Endothelial cell of umbilical vein (primary cell): ENCODE data around the gene LRRN1. TPM values are rescaled to one million over a fixed set of nuclear protein-coding genes. Genes with fewer than 3 reads are reported as not detected.

Experiments used
- BruUV-seq: library from RNA; stranded (reverse); fragments of 400-500 nt; replicated peaks from 2 replicates; lab custom pipeline; 2021; lab: Mats Ljungman, UMichigan
- CTCF ChIA-PET: fragments of 300-600, 350-600 bp; sonication (Branson Sonifier 250); formaldehyde crosslinking; loops from one replicate; lab custom pipeline; 2021; ENCODE audit warnings: antibody characterized with exemption, inconsistent platforms; lab: Charles Lee
- POLR2A ChIA-PET: fragments of 300-600, 350-600 bp; sonication (Branson Sonifier 250); formaldehyde crosslinking; loops from one replicate; lab custom pipeline; 2021; ENCODE audit warnings: antibody characterized with exemption, inconsistent platforms; lab: Charles Lee
- DNase-seq: peaks from one replicate; pipeline ENCODE4 v3.0.0-alpha.2; 2011; ENCODE audit warnings: low read depth, low spot score
- FAIRE-seq: peaks from 2 replicates; lab custom pipeline; 2011; peaks lifted over from hg19 to GRCh38; lab: Jason Lieb, UNC
- H2AFZ ChIP-seq: 2 replicates; pipeline ENCODE4 v1.6.0; 2012; ENCODE audit warnings: low read depth, low read length, control low read depth, inconsistent platforms
- H3K27ac ChIP-seq: 2 replicates; pipeline ENCODE4 v1.5.1; 2011; ENCODE audit warnings: low read depth, mild to moderate bottlenecking, control low read depth, low read length, moderate library complexity; ENCODE audit not compliant: insufficient read depth
- H3K27me3 ChIP-seq, 2 experiments: 2 replicates each; pipeline versions ENCODE4 v1.6.0 to v1.6.1; 2011; ENCODE audit warnings: low read length in 2 of 2, mixed read lengths in 1 of 2; ENCODE audit not compliant: control insufficient read depth in 2 of 2, insufficient read depth in 2 of 2
- H3K36me3 ChIP-seq, 2 experiments: 2 replicates in 1 of 2; 3 replicates in 1 of 2; pipeline ENCODE4 v1.5.1; 2011; ENCODE audit warnings: low read length in 2 of 2, mild to moderate bottlenecking in 1 of 2, moderate library complexity in 1 of 2; ENCODE audit not compliant: control insufficient read depth in 2 of 2, insufficient read depth in 2 of 2; ENCODE audit errors: extremely low read depth in 1 of 2
- H3K4me1 ChIP-seq: 3 replicates; pipeline ENCODE4 v1.5.1; 2011; ENCODE audit warnings: mild to moderate bottlenecking, low read length; ENCODE audit not compliant: control insufficient read depth, insufficient read depth; ENCODE audit errors: extremely low read depth
- H3K4me2 ChIP-seq: 2 replicates; pipeline ENCODE4 v1.6.1; 2011; ENCODE audit warnings: low read length, control low read depth, mixed read lengths; ENCODE audit not compliant: insufficient read depth
- H3K4me3 ChIP-seq, 3 experiments: fragments of 200-600 bp in 1 of 3; sonication (generic), shearing (Covaris generic) in 1 of 3; replicated peaks in 1 of 3; 2 replicates each; pipeline ENCODE4 v1.5.1; 2011 to 2016; ENCODE audit warnings: control low read depth in 3 of 3, low read length in 3 of 3, mild to moderate bottlenecking in 2 of 3, inconsistent platforms in 1 of 3, low read depth in 1 of 3, moderate library complexity in 1 of 3; ENCODE audit not compliant: insufficient read depth in 1 of 3
- H3K79me2 ChIP-seq: 2 replicates; pipeline ENCODE4 v1.6.0; 2012; ENCODE audit warnings: low read length, inconsistent platforms; ENCODE audit not compliant: control insufficient read depth, insufficient read depth
- H3K9ac ChIP-seq: replicated peaks from 2 replicates; pipeline ENCODE3; 2011; ENCODE audit warnings: low read length, control low read depth; ENCODE audit not compliant: insufficient read depth; ENCODE audit errors: extremely low read depth
- H3K9me1 ChIP-seq: replicated peaks from 3 replicates; pipeline ENCODE4 v1.6.0; 2011; ENCODE audit warnings: mild to moderate bottlenecking, low read length; ENCODE audit not compliant: control insufficient read depth, insufficient read depth; ENCODE audit errors: extremely low read depth
- H3K9me3 ChIP-seq: replicated peaks from 2 replicates; pipeline ENCODE4 v1.5.1; 2012; ENCODE audit warnings: low read length, inconsistent platforms; ENCODE audit not compliant: control insufficient read depth, insufficient read depth
- H4K20me1 ChIP-seq: replicated peaks from 2 replicates; pipeline ENCODE3; 2011; ENCODE audit warnings: mild to moderate bottlenecking, low read length; ENCODE audit not compliant: control insufficient read depth, insufficient read depth; ENCODE audit errors: extremely low read depth
- EZH2 ChIP-seq: IDR thresholded peaks from 2 replicates; pipeline ENCODE4 v1.6.1; 2012; ENCODE audit warnings: borderline replicate concordance, low read depth, mild to moderate bottlenecking, moderate library complexity, low read length, inconsistent platforms; ENCODE audit not compliant: severe bottlenecking
- FOS ChIP-seq: IDR thresholded peaks from 2 replicates; pipeline ENCODE4 v1.6.1; 2011; ENCODE audit warnings: mild to moderate bottlenecking, low read length, moderate library complexity, borderline replicate concordance; ENCODE audit not compliant: insufficient read depth
- GATA2 ChIP-seq: IDR thresholded peaks from 2 replicates; pipeline ENCODE4 v1.7.0; 2011; ENCODE audit warnings: low read depth, mild to moderate bottlenecking, moderate library complexity, mixed read lengths, low read length; ENCODE audit not compliant: insufficient read length, insufficient read depth
- JUN ChIP-seq: IDR thresholded peaks from 2 replicates; pipeline ENCODE4 v1.6.1; 2011; ENCODE audit warnings: borderline replicate concordance, low read depth; ENCODE audit not compliant: insufficient read length, insufficient read depth
- MYC ChIP-seq: IDR thresholded peaks from one replicate; pipeline ENCODE4 v1.6.1; 2011; ENCODE audit warnings: mild to moderate bottlenecking, low read depth, low read length
- POLR2A ChIP-seq: IDR thresholded peaks from 2 replicates; pipeline ENCODE4 v1.6.1; 2012; ENCODE audit warnings: low read depth, mild to moderate bottlenecking, control low read depth, low read length
- POLR2AphosphoS5 ChIP-seq: IDR thresholded peaks from 2 replicates; pipeline ENCODE4 v1.6.1; 2012; ENCODE audit warnings: low read depth, mild to moderate bottlenecking, control low read depth, low read length, moderate library complexity; ENCODE audit not compliant: insufficient read depth
- dilution Hi-C: fragments of 300-500 bp; cut with MboI; formaldehyde crosslinking; loops from one replicate; pipeline ENCODE4 v1.15.0; 2019; ENCODE audit warnings: low sequenced_read_pairs; ENCODE audit not compliant: extremely low pct_ligation_motif_present
- intact Hi-C: fragments of 100-400 bp; cut with micrococcal nuclease; formaldehyde crosslinking; loops from one replicate; pipeline ENCODE4 v1.10.0; 2022
- polyA plus RNA-seq, 4 experiments: library from polyadenylated mRNA; depleted of rRNA in 3 of 4; stranded (reverse) in 3 of 4; unstranded in 1 of 4; fragments of >200 nt; gene quantifications; 2 replicates each; pipeline versions ENCODE4 v1.2.1 to v1.2.3, GENCODE V29; 2011 to 2012; ENCODE audit warnings: missing spikeins in 1 of 4
- total RNA-seq: library from RNA; stranded (reverse); gene quantifications from 2 replicates; pipeline ENCODE4 v1.2.3, GENCODE V29; 2021
- TF ChIP-seq, protein P1 (sequence below): IDR thresholded peaks from 2 replicates; pipeline ENCODE4 v1.6.1; 2011; ENCODE audit not compliant: insufficient read depth, insufficient read length
- TF ChIP-seq, protein P2 (sequence below), 2 donors: IDR thresholded peaks; 1 replicate in 1 of 2; 2 replicates in 1 of 2; pipeline ENCODE4 v1.5.1; 2011; ENCODE audit warnings: low read length in 2 of 2, mild to moderate bottlenecking in 2 of 2, moderate library complexity in 2 of 2, control low read depth in 1 of 2, inconsistent platforms in 1 of 2, low read depth in 1 of 2; ENCODE audit not compliant: insufficient read depth in 1 of 2; ENCODE audit errors: extremely low read depth in 1 of 2

The LRRN1 gene
- total and polyA plus RNA-seq, 2 donors (not counting 3 experiments of a cell fraction or from before 2014, with no cell fraction given) = 0.04 TPM; not detected in 1

DNA sequence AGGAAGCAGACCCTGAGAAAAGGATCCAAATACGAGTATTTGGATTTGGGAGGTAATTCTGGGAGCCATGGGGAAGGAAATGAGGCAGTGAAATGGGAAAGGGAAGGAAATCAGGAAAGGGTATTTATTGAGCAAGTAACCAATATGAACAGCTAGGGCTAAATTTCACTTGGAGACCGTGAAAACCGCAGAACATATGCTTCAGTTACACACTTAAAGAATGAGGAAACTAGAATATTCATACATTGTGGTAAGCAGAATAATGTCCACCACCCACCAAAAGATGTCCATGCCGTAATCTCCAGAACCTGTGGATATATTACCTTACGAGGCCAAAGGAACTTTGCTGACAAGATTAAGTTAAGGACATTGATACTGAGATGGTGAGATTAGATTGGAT lies 63.3 kb downstream of the LRRN1 start:
- H4K20me1 ChIP-seq = no peaks in the 10 kb centered on the region
- H3K9ac ChIP-seq = no peak overlapping the region
- no peak overlapping the region for H2AFZ ChIP-seq
- intact Hi-C loops (no loop called here), dilution Hi-C loops (no loop called here)
- H3K36me3 ChIP-seq = no peaks in the 10 kb centered on the region
- BruUV-seq = no TSS peak
- no peaks in the 10 kb centered on the region for H3K4me1 ChIP-seq
- TF ChIP-seq, protein P1, sequence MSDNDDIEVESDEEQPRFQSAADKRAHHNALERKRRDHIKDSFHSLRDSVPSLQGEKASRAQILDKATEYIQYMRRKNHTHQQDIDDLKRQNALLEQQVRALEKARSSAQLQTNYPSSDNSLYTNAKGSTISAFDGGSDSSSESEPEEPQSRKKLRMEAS = no peak
- TF ChIP-seq POLR2AphosphoS5 = no peak
- no peak for TF ChIP-seq MYC
- TF ChIP-seq, protein P2, sequence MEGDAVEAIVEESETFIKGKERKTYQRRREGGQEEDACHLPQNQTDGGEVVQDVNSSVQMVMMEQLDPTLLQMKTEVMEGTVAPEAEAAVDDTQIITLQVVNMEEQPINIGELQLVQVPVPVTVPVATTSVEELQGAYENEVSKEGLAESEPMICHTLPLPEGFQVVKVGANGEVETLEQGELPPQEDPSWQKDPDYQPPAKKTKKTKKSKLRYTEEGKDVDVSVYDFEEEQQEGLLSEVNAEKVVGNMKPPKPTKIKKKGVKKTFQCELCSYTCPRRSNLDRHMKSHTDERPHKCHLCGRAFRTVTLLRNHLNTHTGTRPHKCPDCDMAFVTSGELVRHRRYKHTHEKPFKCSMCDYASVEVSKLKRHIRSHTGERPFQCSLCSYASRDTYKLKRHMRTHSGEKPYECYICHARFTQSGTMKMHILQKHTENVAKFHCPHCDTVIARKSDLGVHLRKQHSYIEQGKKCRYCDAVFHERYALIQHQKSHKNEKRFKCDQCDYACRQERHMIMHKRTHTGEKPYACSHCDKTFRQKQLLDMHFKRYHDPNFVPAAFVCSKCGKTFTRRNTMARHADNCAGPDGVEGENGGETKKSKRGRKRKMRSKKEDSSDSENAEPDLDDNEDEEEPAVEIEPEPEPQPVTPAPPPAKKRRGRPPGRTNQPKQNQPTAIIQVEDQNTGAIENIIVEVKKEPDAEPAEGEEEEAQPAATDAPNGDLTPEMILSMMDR (IDR thresholded peaks at IDR 0.05; ENCODE audit: extremely low read depth in 1 of 2, insufficient read depth in 1 of 2, low read depth in 1 of 2, low read length in 2 of 2) = no peak
- TF ChIP-seq GATA2 = no peak
- TF ChIP-seq EZH2 = no peak
- TF ChIP-seq POLR2A = no peak
- no peak for TF ChIP-seq FOS
- no peak for TF ChIP-seq JUN
- H3K27me3 ChIP-seq = no peaks in the 10 kb centered on the region
- H3K9me3 ChIP-seq = peaks cover 2% of the 10 kb centered on the region
- ChIA-PET POLR2A (no interaction called here), CTCF (no interaction called here)
- no peak overlapping the region for H3K4me2 ChIP-seq
- H3K9me1 ChIP-seq = no peaks in the 10 kb centered on the region
- no peak overlapping the region for H3K4me3 ChIP-seq
- no peak for FAIRE-seq
- no peaks in the 10 kb centered on the region for H3K79me2 ChIP-seq
- H3K27ac ChIP-seq = no peak overlapping the region
- DNase-seq = no peak
